Measurements from ENCODE around the gene PAPSS1.

Gene PAPSS1

GRCh38 chr4:107740950-107741701, 21.1 kb upstream of the PAPSS1 start:
- no peak for DNase-seq (ENCODE audit: low spot score)
- Histone ChIP-seq H3K27me3 (ENCODE audit: control insufficient read depth in 3 of 3, insufficient read depth in 3 of 3, low read depth in 1 of 3, low read length in 3 of 3) (peaks cover 0 to 4% (median 0%) of the 10 kb centered on the region in 3 experiments), H2BK5ac (ENCODE audit: low read length) (no peak overlapping the region), H2BK12ac (ENCODE audit: low read length) (no peak overlapping the region), H3K4me2 (ENCODE audit: insufficient read depth, low read length, poor library complexity, severe bottlenecking) (no peak overlapping the region), H3K4me3 (ENCODE audit: low read length in 2 of 2) (no peak overlapping the region), H3K4ac (ENCODE audit: low read length) (no peak overlapping the region), H4K8ac (ENCODE audit: low read depth, low read length) (no peak overlapping the region), H2BK15ac (ENCODE audit: low read length) (no peak overlapping the region), H3K14ac (ENCODE audit: low read length) (no peak overlapping the region), H2AK5ac (ENCODE audit: low read depth, low read length) (no peak overlapping the region), H3K23ac (ENCODE audit: low read depth, low read length, poor library complexity) (no peak overlapping the region), H3K9me3 (replicated peaks in 1 of 2; ENCODE audit: control insufficient read depth in 2 of 2, insufficient read depth in 1 of 2, low read depth in 1 of 2, low read length in 2 of 2) (no peaks in the 10 kb centered on the region), H3K4me1 (ENCODE audit: control insufficient read depth in 2 of 2, insufficient read depth in 1 of 2, low read depth in 1 of 2, low read length in 2 of 2) (no peaks in the 10 kb centered on the region), H4K91ac (ENCODE audit: low read depth, low read length, poor library complexity) (no peak overlapping the region), H3K36me3 (replicated peaks in 1 of 2; ENCODE audit: control insufficient read depth in 2 of 2, insufficient read depth in 2 of 2, low read length in 2 of 2) (no peaks in the 10 kb centered on the region), H2AFZ (ENCODE audit: low read length) (no peak overlapping the region), H2BK120ac (ENCODE audit: low read depth, low read length) (no peak overlapping the region), H3K27ac (replicated peaks; ENCODE audit: low read length) (no peak overlapping the region), H3K9ac (ENCODE audit: low read depth, low read length, poor library complexity) (no peak overlapping the region), H3K79me1 (ENCODE audit: low read depth, low read length) (no peaks in the 10 kb centered on the region), H3K18ac (ENCODE audit: low read length) (no peak overlapping the region)
- WGBS, 2 donors (ENCODE audit: extremely low coverage in 2 of 2, insufficient read length in 2 of 2, insufficient replicate concordance in 1 of 2): no CpG with 5 or more reads among the region's 11 CpGs

DNA sequence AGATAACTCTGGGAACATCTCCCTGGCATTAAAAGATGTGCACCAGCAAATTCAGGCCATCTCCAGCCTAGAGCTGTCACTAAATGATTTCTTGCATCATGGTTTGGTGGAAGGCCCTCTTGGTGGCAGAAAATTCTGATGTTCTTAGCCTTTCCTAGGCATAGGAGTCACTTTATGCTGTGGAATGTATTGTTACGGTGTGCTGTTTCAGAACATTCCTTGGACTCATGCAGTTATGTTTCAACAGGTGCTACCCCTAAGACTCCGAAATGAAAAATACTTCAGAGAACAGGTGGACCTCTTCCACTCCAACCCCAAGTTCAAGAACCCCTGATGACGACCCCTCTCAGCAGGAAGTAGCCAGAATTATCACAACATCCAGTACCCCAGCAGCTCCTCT, 20.3 kb upstream of the PAPSS1 start:
- Histone ChIP-seq H3K36me3 (replicated peaks in 1 of 2; ENCODE audit: control insufficient read depth in 2 of 2, insufficient read depth in 2 of 2, low read length in 2 of 2) (no peaks in the 10 kb centered on the region), H3K27ac (replicated peaks; ENCODE audit: low read length) (no peak overlapping the region), H2BK15ac (ENCODE audit: low read length) (no peak overlapping the region), H3K4me2 (ENCODE audit: insufficient read depth, low read length, poor library complexity, severe bottlenecking) (no peak overlapping the region), H2AFZ (ENCODE audit: low read length) (no peak overlapping the region), H3K4me3 (ENCODE audit: low read length in 2 of 2) (no peak overlapping the region), H3K14ac (ENCODE audit: low read length) (no peak overlapping the region), H2BK5ac (ENCODE audit: low read length) (no peak overlapping the region), H3K4ac (ENCODE audit: low read length) (no peak overlapping the region), H3K9me3 (replicated peaks in 1 of 2; ENCODE audit: control insufficient read depth in 2 of 2, insufficient read depth in 1 of 2, low read depth in 1 of 2, low read length in 2 of 2) (no peaks in the 10 kb centered on the region), H3K9ac (ENCODE audit: low read depth, low read length, poor library complexity) (no peak overlapping the region), H2BK12ac (ENCODE audit: low read length) (no peak overlapping the region), H4K8ac (ENCODE audit: low read depth, low read length) (no peak overlapping the region), H3K4me1 (ENCODE audit: control insufficient read depth in 2 of 2, insufficient read depth in 1 of 2, low read depth in 1 of 2, low read length in 2 of 2) (no peaks in the 10 kb centered on the region), H2BK120ac (ENCODE audit: low read depth, low read length) (no peak overlapping the region), H4K91ac (ENCODE audit: low read depth, low read length, poor library complexity) (no peak overlapping the region), H3K18ac (ENCODE audit: low read length) (no peak overlapping the region), H2AK5ac (ENCODE audit: low read depth, low read length) (no peak overlapping the region), H3K27me3 (ENCODE audit: control insufficient read depth in 3 of 3, insufficient read depth in 3 of 3, low read depth in 1 of 3, low read length in 3 of 3) (peaks cover 0 to 10% (median 0%) of the 10 kb centered on the region in 3 experiments), H3K79me1 (ENCODE audit: low read depth, low read length) (no peaks in the 10 kb centered on the region), H3K23ac (ENCODE audit: low read depth, low read length, poor library complexity) (no peak overlapping the region)
- DNase-seq (ENCODE audit: low spot score): no peak
- WGBS, 2 donors (ENCODE audit: extremely low coverage in 2 of 2, insufficient read length in 2 of 2, insufficient replicate concordance in 1 of 2): no CpG with 5 or more reads among the region's 3 CpGs

GRCh38 chr4:107737450-107737849, 17.4 kb upstream of the PAPSS1 start:
- H3K9me3 ChIP-seq (replicated peaks in 1 of 2; ENCODE audit: control insufficient read depth in 2 of 2, insufficient read depth in 1 of 2, low read depth in 1 of 2, low read length in 2 of 2): no peaks in the 10 kb centered on the region
- WGBS, 2 donors (ENCODE audit: extremely low coverage in 2 of 2, insufficient read length in 2 of 2, insufficient replicate concordance in 1 of 2): no CpG with 5 or more reads among the region's 4 CpGs
- H3K4me1 ChIP-seq (ENCODE audit: control insufficient read depth in 2 of 2, insufficient read depth in 1 of 2, low read depth in 1 of 2, low read length in 2 of 2): peaks cover 0 to 1% of the 10 kb centered on the region in 2 donors
- no peak overlapping the region for H3K4me3 ChIP-seq (ENCODE audit: low read length in 2 of 2)
- DNase-seq (ENCODE audit: low spot score): no peak
- no peak overlapping the region for H2BK12ac ChIP-seq (ENCODE audit: low read length)
- no peak overlapping the region for H3K14ac ChIP-seq (ENCODE audit: low read length)
- no peaks in the 10 kb centered on the region for H3K36me3 ChIP-seq (replicated peaks in 1 of 2; ENCODE audit: control insufficient read depth in 2 of 2, insufficient read depth in 2 of 2, low read length in 2 of 2)
- H2BK5ac ChIP-seq (ENCODE audit: low read length): no peak overlapping the region
- H3K23ac ChIP-seq (ENCODE audit: low read depth, low read length, poor library complexity): no peak overlapping the region
- H3K27me3 ChIP-seq (ENCODE audit: control insufficient read depth in 3 of 3, insufficient read depth in 3 of 3, low read depth in 1 of 3, low read length in 3 of 3): peaks cover 0 to 15% (median 0%) of the 10 kb centered on the region in 3 experiments
- no peaks in the 10 kb centered on the region for H3K79me1 ChIP-seq (ENCODE audit: low read depth, low read length)
- H2AK5ac ChIP-seq (ENCODE audit: low read depth, low read length): no peak overlapping the region
- H4K91ac ChIP-seq (ENCODE audit: low read depth, low read length, poor library complexity): no peak overlapping the region
- H3K9ac ChIP-seq (ENCODE audit: low read depth, low read length, poor library complexity): no peak overlapping the region
- H3K27ac ChIP-seq (replicated peaks; ENCODE audit: low read length): no peak overlapping the region
- H4K8ac ChIP-seq (ENCODE audit: low read depth, low read length): no peak overlapping the region
- no peak overlapping the region for H3K18ac ChIP-seq (ENCODE audit: low read length)
- H2BK120ac ChIP-seq (ENCODE audit: low read depth, low read length): no peak overlapping the region
- H2BK15ac ChIP-seq (ENCODE audit: low read length): no peak overlapping the region
- no peak overlapping the region for H3K4me2 ChIP-seq (ENCODE audit: insufficient read depth, low read length, poor library complexity, severe bottlenecking)
- H2AFZ ChIP-seq (ENCODE audit: low read length): no peak overlapping the region
- no peak overlapping the region for H3K4ac ChIP-seq (ENCODE audit: low read length)

DNA sequence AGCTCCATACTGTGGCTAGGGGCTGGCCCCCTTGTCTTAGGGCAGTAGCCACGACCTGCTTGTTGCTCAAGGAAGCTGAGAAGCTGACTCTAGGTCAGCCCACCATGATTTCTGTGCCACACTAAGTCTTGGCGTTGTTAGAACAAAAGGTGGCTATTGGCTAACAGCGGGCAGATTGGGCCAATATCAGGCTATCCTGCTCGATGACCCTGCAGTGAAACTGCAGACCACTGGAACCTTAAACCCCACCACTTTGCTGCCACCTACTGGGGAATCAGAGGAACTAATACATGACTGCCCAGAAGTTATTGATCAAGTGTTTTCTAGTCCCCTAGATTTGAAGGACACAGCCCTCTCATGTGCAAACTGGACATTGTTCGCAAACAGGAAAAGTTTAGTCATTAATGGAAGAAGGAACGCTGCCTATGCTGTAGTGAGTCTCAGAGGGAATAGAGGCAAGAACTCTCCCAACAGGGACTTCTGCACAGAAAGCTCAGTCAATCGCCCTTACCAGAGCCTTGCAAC, 17.0 kb upstream of the PAPSS1 start:
- H2BK12ac ChIP-seq (ENCODE audit: low read length): no peak overlapping the region
- H2BK120ac ChIP-seq (ENCODE audit: low read depth, low read length): no peak overlapping the region
- no peak overlapping the region for H3K18ac ChIP-seq (ENCODE audit: low read length)
- H3K23ac ChIP-seq (ENCODE audit: low read depth, low read length, poor library complexity): no peak overlapping the region
- no peak overlapping the region for H2AK5ac ChIP-seq (ENCODE audit: low read depth, low read length)
- H2BK5ac ChIP-seq (ENCODE audit: low read length): no peak overlapping the region
- H3K36me3 ChIP-seq (replicated peaks in 1 of 2; ENCODE audit: control insufficient read depth in 2 of 2, insufficient read depth in 2 of 2, low read length in 2 of 2): no peaks in the 10 kb centered on the region
- no CpG with 5 or more reads among the region's 7 CpGs for WGBS, 2 donors (ENCODE audit: extremely low coverage in 2 of 2, insufficient read length in 2 of 2, insufficient replicate concordance in 1 of 2)
- H3K4me3 ChIP-seq (ENCODE audit: low read length in 2 of 2): no peak overlapping the region
- no peak overlapping the region for H3K4ac ChIP-seq (ENCODE audit: low read length)
- H3K14ac ChIP-seq (ENCODE audit: low read length): no peak overlapping the region
- H4K91ac ChIP-seq (ENCODE audit: low read depth, low read length, poor library complexity): no peak overlapping the region
- H3K27ac ChIP-seq (replicated peaks; ENCODE audit: low read length): no peak overlapping the region
- no peak overlapping the region for H4K8ac ChIP-seq (ENCODE audit: low read depth, low read length)
- peak; percentile 63 for DNase-seq (ENCODE audit: low spot score)
- no peaks in the 10 kb centered on the region for H3K79me1 ChIP-seq (ENCODE audit: low read depth, low read length)
- no peaks in the 10 kb centered on the region for H3K9me3 ChIP-seq (replicated peaks in 1 of 2; ENCODE audit: control insufficient read depth in 2 of 2, insufficient read depth in 1 of 2, low read depth in 1 of 2, low read length in 2 of 2)
- peak overlapping the region; percentile 75 for H2AFZ ChIP-seq (ENCODE audit: low read length)
- H3K27me3 ChIP-seq (ENCODE audit: control insufficient read depth in 3 of 3, insufficient read depth in 3 of 3, low read depth in 1 of 3, low read length in 3 of 3): peaks cover 0 to 15% (median 0%) of the 10 kb centered on the region in 3 experiments
- no peak overlapping the region for H3K4me2 ChIP-seq (ENCODE audit: insufficient read depth, low read length, poor library complexity, severe bottlenecking)
- H2BK15ac ChIP-seq (ENCODE audit: low read length): no peak overlapping the region
- peaks cover 0 to 1% of the 10 kb centered on the region in 2 donors for H3K4me1 ChIP-seq (ENCODE audit: control insufficient read depth in 2 of 2, insufficient read depth in 1 of 2, low read depth in 1 of 2, low read length in 2 of 2)
- no peak overlapping the region for H3K9ac ChIP-seq (ENCODE audit: low read depth, low read length, poor library complexity)
